MM.1S (cell line): ENCODE data around the gene DNPH1.

Experiments used
- EZH2 ChIP-seq: fragments of 300-600 bp; sonication (generic); optimal IDR thresholded peaks from 2 replicates; pipeline ENCODE3; 2017; ENCODE audit warnings: low read depth, mild to moderate bottlenecking, antibody characterized with exemption, low read length, mixed read lengths
- EZH2phosphoT487 ChIP-seq: fragments of 300-600 bp; sonication (generic); IDR thresholded peaks from 2 replicates; pipeline ENCODE4 v1.6.1; 2018; ENCODE audit warnings: antibody characterized with exemption, low read length
- TF ChIP-seq, protein P1 (sequence below): fragments of 300-600 bp; sonication (generic); IDR thresholded peaks from 2 replicates; pipeline ENCODE4 v1.5.1; 2016; ENCODE audit warnings: antibody characterized with exemption, low read length, mixed read lengths

DNA sequence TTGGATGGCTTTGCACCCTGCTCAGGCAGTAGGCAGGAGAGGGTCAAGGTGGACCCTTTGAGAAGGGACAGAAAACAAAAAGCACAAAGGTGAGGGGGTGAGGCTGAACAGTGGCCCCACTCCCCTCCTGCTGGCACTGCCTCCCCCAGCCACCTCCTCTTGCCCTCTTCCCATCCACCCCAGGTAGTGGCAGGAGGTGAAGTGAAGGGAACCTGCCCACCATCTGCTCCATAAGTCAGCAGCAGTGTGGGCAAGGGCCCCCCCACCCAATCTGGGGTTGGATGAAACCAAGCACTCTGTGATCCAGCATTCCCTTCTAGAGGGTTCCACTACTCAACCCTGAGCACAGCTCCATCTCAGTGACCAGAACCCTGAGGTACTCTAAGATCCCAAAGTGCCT lies 42.7 kb upstream of the DNPH1 start:
- TF ChIP-seq, protein P1, sequence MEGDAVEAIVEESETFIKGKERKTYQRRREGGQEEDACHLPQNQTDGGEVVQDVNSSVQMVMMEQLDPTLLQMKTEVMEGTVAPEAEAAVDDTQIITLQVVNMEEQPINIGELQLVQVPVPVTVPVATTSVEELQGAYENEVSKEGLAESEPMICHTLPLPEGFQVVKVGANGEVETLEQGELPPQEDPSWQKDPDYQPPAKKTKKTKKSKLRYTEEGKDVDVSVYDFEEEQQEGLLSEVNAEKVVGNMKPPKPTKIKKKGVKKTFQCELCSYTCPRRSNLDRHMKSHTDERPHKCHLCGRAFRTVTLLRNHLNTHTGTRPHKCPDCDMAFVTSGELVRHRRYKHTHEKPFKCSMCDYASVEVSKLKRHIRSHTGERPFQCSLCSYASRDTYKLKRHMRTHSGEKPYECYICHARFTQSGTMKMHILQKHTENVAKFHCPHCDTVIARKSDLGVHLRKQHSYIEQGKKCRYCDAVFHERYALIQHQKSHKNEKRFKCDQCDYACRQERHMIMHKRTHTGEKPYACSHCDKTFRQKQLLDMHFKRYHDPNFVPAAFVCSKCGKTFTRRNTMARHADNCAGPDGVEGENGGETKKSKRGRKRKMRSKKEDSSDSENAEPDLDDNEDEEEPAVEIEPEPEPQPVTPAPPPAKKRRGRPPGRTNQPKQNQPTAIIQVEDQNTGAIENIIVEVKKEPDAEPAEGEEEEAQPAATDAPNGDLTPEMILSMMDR = no peak
- TF ChIP-seq EZH2phosphoT487 (no peak), EZH2 (no peak)
